Kidney (tissue), 14 donors: ENCODE measurements around the gene PRKAB2. TPM values are rescaled to one million over a fixed set of nuclear protein-coding genes. Genes with fewer than 3 reads are reported as not detected.
"Not testable (repeated sequence)": the region's sequence is repeated elsewhere in the genome, so short reads cannot be mapped to it uniquely, and the experiment has no call there.

Source experiments
- DNase-seq, 5 donors: peaks; one replicate each; pipeline ENCODE4 v3.0.0-alpha.2; 2013 to 2020
- FAIRE-seq: peaks from 2 replicates; lab custom pipeline; 2012; peaks lifted over from hg19 to GRCh38; lab: Jason Lieb, UNC
- H3K27ac ChIP-seq, 2 donors: one replicate each; pipeline ENCODE4 v1.7.0; 2013; ENCODE audit warnings: low read depth in 2 of 2, low read length in 2 of 2, inconsistent platforms in 1 of 2
- H3K27me3 ChIP-seq: one replicate; pipeline ENCODE4 v1.7.1; 2013; ENCODE audit warnings: low read length, inconsistent platforms; ENCODE audit not compliant: control insufficient read depth, insufficient read depth
- H3K36me3 ChIP-seq, 3 donors: one replicate each; pipeline versions ENCODE4 v1.7.0 to v1.7.1; 2013; ENCODE audit warnings: low read length in 3 of 3, control low read depth in 1 of 3, inconsistent platforms in 1 of 3; ENCODE audit not compliant: insufficient read depth in 3 of 3, control insufficient read depth in 2 of 3
- H3K4me1 ChIP-seq, 3 donors: one replicate each; pipeline versions ENCODE4 v1.7.0 to v1.7.1; 2013; ENCODE audit warnings: low read length in 3 of 3, inconsistent platforms in 1 of 3, low read depth in 1 of 3; ENCODE audit not compliant: control insufficient read depth in 2 of 3, insufficient read depth in 2 of 3
- H3K4me3 ChIP-seq, 3 donors: one replicate each; pipeline versions ENCODE4 v1.7.0 to v1.8.1; 2013; ENCODE audit warnings: low read length in 3 of 3, control low read depth in 1 of 3, inconsistent platforms in 1 of 3
- H3K9ac ChIP-seq, 3 donors: one replicate each; pipeline versions ENCODE4 v1.7.0 to v1.7.1; 2013; ENCODE audit warnings: low read length in 3 of 3, control low read depth in 1 of 3, inconsistent platforms in 1 of 3
- H3K9me3 ChIP-seq, 3 donors: one replicate each; pipeline versions ENCODE4 v1.7.0 to v1.7.1; 2013; ENCODE audit warnings: low read length in 3 of 3, control low read depth in 1 of 3, inconsistent platforms in 1 of 3; ENCODE audit not compliant: control insufficient read depth in 2 of 3, insufficient read depth in 1 of 3
- CTCF ChIP-seq: IDR thresholded peaks from 3 replicates; pipeline ENCODE4 v1.5.1; 2012; ENCODE audit warnings: mild to moderate bottlenecking, moderate library complexity, borderline replicate concordance; ENCODE audit not compliant: insufficient read depth; ENCODE audit errors: extremely low read depth
- intact Hi-C: fragments of 100-400 bp; cut with DNase I; formaldehyde crosslinking; loops from one replicate; pipeline ENCODE4 v1.11.1; 2022
- polyA plus RNA-seq: library from polyadenylated mRNA; stranded (reverse); fragments of 350-450 nt; fragmentation: Illumina TruSeq; extraction: RNeasy Lipid Tissue Mini Kit (QIAGEN cat#74804); gene quantifications from one replicate; pipeline ENCODE4 v1.2.3, GENCODE V29; 2014; ENCODE audit warnings: low read depth, low replicate concordance; ENCODE audit not compliant: insufficient read depth
- total RNA-seq: library from RNA; stranded (reverse); fragmentation: NEBNext Ultra II Directional; extraction: Animal tissue kit (Norgen Biotek cat#: 25700); gene quantifications from one replicate; pipeline ENCODE4 v1.2.1, GENCODE V29; 2021
- donor health status: control.
- donor health status: control.
- donor health status: control.
- donor health status: control.
- donor health status: control.
- donor health status: DM: yes; HTN: yes; CAD: no.
- donor health status: Normal renal cell carcinoma (clear cell type).

PRKAB2 gene
- total and polyA plus RNA-seq, 2 donors from 2014 or later: 8.7 to 12.7 TPM

DNA sequence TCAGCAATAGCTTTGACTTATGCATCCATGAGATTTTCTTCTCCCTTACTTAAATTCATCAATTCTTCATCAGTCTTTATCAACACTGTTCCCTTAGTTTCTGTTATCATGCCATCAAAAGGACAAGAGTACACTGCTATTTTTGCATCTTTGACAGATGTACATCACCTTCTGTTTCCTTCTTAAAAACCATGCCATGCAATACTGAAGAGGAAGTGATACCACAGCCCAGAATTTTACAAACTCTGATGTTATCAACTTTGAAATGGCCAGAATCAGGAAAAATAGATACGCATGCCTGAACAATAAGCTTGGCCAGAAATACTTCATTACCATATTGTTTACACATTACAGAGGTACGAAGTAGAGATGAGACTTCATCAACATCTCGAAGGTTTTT is 31.8 kb upstream of the PRKAB2 start:
- FAIRE-seq (no peak), DNase-seq (no peak)
- intact Hi-C loops: no loop called here

DNA sequence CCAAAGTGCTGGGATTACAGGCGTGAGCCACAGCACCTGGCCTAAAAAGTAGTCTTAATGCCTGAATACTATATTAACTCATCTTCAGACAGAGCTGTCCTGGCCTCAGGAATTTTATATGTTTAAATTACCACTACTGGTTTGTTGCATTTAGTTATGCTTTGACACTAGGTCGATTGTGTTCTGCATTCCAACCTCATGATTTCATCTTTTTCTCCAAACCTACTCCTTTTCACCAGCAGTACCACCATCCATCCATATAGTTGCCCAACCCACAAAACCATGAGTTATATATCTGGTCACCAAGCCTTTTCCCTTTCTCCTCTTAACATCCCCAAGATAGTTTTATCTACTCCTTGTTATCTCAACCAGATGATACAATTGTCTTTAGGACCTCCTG is 30.3 kb upstream of the PRKAB2 start:
- Histone ChIP-seq H3K27ac (no peak overlapping the region), H3K9ac (no peak overlapping the region), H3K4me3 (no peak overlapping the region), H3K4me1 (no peaks in the 10 kb centered on the region), H3K36me3 (no peaks in the 10 kb centered on the region), H3K27me3 (no peaks in the 10 kb centered on the region), H3K9me3 (no peaks in the 10 kb centered on the region)
- DNase-seq: no peak
- intact Hi-C loops: no loop called here
- no peak for FAIRE-seq
- TF ChIP-seq CTCF: no peak

More for the DNA sequence above, 31.8 kb upstream of the PRKAB2 start:
- TF ChIP-seq CTCF: no peak
- no peak overlapping the region for H3K4me3 ChIP-seq
- no peaks in the 10 kb centered on the region for H3K9me3 ChIP-seq
- no peak overlapping the region for H3K27ac ChIP-seq
- no peaks in the 10 kb centered on the region for H3K4me1 ChIP-seq
- no peaks in the 10 kb centered on the region for H3K36me3 ChIP-seq
- H3K27me3 ChIP-seq: no peaks in the 10 kb centered on the region
- no peak overlapping the region for H3K9ac ChIP-seq

DNA sequence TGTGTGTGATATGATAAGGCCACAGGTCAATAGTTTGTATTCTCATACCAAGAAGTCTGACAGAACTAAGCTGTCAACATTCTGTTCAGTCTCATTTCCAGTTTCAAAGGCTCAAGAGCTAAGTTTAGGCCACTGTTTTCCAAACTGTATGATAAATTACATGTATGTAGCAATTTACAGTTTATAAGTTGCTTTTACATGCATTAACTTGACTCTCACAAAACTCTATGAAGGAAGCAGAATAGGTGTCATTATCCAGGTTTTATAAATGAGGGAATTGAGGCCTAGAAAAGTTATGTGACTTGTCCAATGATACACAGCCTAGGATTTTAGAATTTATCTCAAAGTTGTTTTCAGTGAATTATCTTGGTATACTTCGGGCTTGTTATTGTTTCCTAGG is 29.5 kb upstream of the PRKAB2 start:
- intact Hi-C loops: no loop called here
- H3K27me3 ChIP-seq: no peaks in the 10 kb centered on the region
- no peak overlapping the region for H3K4me3 ChIP-seq
- DNase-seq (no peak), FAIRE-seq (no peak)
- no peak for TF ChIP-seq CTCF
- no peaks in the 10 kb centered on the region for H3K4me1 ChIP-seq
- no peak overlapping the region for H3K9ac ChIP-seq
- H3K9me3 ChIP-seq: no peaks in the 10 kb centered on the region
- H3K27ac ChIP-seq: no peak overlapping the region
- H3K36me3 ChIP-seq: no peaks in the 10 kb centered on the region

DNA sequence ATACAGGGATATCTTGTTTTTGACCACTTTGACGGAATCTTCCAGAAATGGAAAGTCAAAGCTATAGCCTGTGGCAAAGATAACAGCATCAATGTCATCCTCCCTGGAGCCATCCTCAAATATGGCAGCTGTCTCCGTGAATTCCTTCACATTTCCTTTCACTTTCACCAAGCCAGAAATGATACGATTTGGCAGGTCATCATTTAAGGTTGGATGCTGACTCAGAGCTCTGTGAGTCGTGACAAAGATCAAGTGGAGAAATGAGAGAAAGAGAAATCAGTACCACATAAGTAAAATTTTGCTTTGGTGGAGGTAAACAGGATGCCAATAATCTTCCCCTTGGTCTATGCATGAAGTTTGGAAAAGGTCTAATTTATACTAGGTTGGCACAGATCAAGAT is 29.0 kb upstream of the PRKAB2 start:
- intact Hi-C loops: no loop called here
- Histone ChIP-seq H3K9me3 (no peaks in the 10 kb centered on the region), H3K4me1 (no peaks in the 10 kb centered on the region), H3K36me3 (no peaks in the 10 kb centered on the region), H3K27ac (no peak overlapping the region), H3K4me3 (no peak overlapping the region), H3K9ac (no peak overlapping the region), H3K27me3 (no peaks in the 10 kb centered on the region)
- DNase-seq (no peak), FAIRE-seq (no peak)
- no peak for TF ChIP-seq CTCF

DNA sequence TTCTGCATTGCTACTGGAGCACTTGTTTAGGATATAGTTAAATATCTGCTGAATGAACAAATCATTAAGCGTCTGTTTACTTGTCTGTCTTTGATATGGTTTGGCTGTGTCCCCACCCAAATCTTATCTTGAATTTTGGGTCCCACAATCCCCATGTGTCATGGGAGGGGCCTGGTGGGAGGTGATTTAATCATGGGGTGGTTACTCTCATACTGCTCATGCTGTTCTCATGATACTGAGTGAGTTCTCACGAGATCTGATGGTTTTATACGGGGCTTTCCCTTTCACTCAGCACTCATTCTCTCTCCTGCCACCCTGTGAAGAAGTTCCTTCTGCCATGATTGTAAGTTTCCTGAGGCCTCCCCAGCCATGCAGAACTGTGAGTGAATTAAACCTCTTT is 25.1 kb upstream of the PRKAB2 start:
- H3K4me1 ChIP-seq, H3K27me3 ChIP-seq, H3K9ac ChIP-seq, FAIRE-seq, H3K36me3 ChIP-seq, H3K4me3 ChIP-seq, DNase-seq, H3K9me3 ChIP-seq, intact Hi-C loops, H3K27ac ChIP-seq: not testable (repeated sequence)
